GM20431 (cell line): ENCODE data around the gene TRIP13.
"Not testable (repeated sequence)": the region's sequence is repeated elsewhere in the genome, so short reads cannot be mapped to it uniquely, and the experiment has no call there.

Source experiments
- in situ Hi-C: fragments of 300-500 bp; cut with MseI, MboI; formaldehyde crosslinking; loops from one replicate; pipeline ENCODE4 v1.15.0; 2020; ENCODE audit warnings: low sequenced_read_pairs; ENCODE audit not compliant: unreplicated experiment

The TRIP13 gene

DNA sequence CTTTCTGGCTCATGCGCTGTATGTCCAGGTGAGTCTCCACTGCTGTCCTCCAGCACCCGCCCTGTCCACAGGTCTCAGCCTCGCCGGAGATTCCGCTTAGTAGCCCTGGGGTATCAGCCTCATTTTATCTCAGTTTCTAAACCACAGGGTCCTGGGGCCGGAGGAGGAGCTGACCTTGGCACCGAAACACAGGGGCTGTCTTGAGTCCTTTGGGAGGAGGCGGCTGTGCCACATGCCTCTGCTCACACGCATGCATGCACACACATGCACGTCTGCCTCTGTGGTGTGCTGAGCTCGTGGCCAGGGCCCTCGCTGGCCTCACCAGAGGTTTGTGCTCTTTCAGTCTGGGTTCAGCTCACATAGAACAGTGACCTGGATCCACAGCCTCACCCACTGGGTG is 23.3 kb downstream of the TRIP13 start:
- in situ Hi-C loops, result no loop called here

GRCh38 chr5:916441-917293 is 24.0 kb downstream of the TRIP13 start:
- in situ Hi-C loops, result no loop called here

GRCh38 chr5:918717-919116 is 26.0 kb downstream of the TRIP13 start:
- in situ Hi-C loops, result not testable (repeated sequence)

DNA sequence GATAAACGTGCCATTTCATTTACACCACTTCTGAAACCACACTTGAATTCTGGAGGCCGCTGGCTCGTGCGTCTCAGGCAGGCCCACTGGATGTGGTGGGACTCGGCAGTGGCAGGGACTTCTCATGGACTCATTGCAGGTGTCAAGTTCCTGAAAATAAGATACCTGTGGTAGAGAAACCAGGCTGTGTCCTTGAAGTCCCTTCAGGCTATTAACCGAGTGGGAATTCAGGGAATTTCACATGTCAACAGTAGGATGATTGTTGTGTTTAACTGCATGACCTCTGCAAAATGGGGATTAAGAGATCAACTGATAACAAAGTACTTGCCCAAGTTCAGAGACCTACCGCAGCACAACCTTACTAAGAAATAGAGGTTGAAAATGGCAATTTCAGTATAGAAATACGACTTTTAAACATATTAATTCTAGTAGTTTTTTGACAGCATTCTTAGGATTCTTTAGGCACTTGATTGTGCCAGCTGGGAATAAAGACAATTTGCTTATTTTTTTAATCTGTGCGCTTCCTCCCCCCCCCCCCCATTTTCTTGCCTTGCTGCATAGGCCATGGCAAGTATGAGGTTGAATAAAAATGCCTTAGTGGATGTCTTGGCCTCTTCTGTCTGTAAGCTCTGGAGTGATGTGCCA is 26.8 kb downstream of the TRIP13 start:
- in situ Hi-C loops, result no loop called here

- in situ Hi-C loops, result no loop called here
Measured at GRCh38 chr5:920321-920720, 27.6 kb downstream of the TRIP13 start.

- in situ Hi-C loops, result no loop called here
Measured at GRCh38 chr5:921456-922435, 29.1 kb downstream of the TRIP13 start.

- in situ Hi-C loops, result no loop called here
Measured at GRCh38 chr5:922436-923280, 30.0 kb downstream of the TRIP13 start.

GRCh38 chr5:923281-923873 is 30.7 kb downstream of the TRIP13 start:
- in situ Hi-C loops, result no loop called here

GRCh38 chr5:926417-927171 is 33.9 kb downstream of the TRIP13 start:
- in situ Hi-C loops, result loop anchor here (25.0 kb wide), 1 partner anchor 211 kb away; no protein-coding TSS in a partner anchor

DNA sequence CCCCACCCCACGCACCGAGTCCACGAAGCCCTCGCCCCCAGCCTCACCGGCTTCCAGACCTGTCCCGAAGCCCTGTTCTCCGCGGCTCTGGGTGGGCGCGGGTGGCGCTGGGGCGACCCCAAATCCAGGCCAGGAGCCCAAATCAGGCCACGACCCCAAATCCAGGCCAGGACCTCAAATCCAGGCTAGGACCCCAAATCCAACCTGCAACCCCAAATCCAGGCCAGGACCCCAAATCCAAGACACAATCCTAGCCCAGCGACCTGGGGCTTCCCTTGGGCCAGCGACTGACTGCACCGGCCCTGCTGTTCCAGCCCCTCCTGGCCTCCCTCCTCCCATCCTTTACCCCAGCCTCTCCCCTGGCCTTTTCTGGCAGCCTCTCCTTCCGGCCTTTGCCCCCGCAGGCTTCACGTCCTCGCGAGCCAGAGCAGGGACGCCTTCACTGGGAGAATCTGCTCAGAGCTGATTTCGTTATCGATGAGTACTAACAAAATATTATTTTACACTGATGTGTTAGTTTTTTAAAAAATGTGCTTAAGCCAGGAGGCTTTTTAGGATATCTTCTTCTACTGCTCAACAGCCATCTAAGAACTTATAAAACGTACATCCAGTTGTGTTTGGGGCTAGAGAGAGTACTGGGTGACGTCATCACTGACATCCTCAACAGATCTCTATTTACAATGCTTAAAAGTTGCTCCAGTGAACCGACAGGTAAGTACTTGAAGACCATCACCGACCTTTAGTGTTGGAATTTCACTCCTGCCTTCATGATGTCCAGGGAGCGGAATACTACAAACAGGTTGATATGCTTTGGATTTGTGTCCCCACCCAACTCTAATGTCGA is 34.7 kb downstream of the TRIP13 start:
- in situ Hi-C loops, result loop anchor here (25.0 kb wide), 1 partner anchor 210 kb away; no protein-coding TSS in a partner anchor

DNA sequence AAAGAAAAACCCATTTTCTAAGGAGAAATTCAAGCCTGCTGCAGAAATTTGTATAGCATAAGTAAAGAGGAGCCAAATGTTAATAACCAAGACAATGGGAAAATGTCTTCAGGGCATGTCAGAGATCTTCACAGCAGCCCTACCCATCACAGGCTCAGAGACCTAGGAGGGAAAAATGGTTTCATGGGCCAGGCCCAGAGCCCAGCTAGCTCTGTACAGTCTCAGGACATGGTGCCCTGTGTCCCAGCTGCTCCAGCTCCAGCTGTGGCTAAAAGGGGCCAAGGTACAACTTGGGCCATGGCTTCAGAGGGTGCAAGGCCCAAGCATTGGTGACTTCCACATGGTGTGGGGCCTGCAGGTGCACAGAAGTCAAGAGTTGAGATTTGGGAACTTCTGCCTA is 36.5 kb downstream of the TRIP13 start:
- in situ Hi-C loops, result loop anchor here (25.0 kb wide), 1 partner anchor 208 kb away; no protein-coding TSS in a partner anchor

- in situ Hi-C loops, result loop anchor here (25.0 kb wide), 1 partner anchor 208 kb away; no protein-coding TSS in a partner anchor
Measured at GRCh38 chr5:929596-929995, 36.9 kb downstream of the TRIP13 start.

- in situ Hi-C loops, result loop anchor here (25.0 kb wide), 1 partner anchor 206 kb away; no protein-coding TSS in a partner anchor
Measured at GRCh38 chr5:930866-931265, 38.2 kb downstream of the TRIP13 start.

DNA sequence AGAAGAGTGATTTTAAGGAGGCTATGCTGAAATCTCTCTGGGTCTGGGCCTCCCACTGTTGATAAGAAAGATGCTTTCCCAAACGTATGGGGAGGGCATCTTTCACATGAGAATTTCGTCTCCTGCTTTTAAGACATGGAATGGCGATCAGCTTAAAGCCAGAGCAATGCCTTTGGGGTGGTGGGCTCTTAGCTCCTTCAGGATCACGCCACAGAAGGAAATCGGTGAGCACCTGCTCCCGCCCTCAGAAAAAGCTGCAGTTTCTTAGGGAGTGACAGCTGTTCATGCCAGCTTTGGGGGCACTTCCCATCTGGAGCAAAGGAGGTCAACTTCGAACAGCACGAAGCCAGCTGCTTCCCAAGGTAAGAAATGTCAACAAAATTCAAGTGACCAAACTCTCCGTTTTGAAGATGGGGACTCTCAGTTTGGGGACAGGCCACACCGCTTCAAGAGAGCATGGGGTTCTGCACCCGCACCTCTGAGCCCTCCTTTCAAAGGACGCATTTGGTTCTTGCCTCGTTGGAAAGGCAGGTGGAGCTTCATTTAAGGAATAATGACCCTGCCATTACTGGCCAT is 39.0 kb downstream of the TRIP13 start:
- in situ Hi-C loops, result loop anchor here (25.0 kb wide), 1 partner anchor 206 kb away; no protein-coding TSS in a partner anchor

- in situ Hi-C loops, result loop anchor here (25.0 kb wide), 1 partner anchor 205 kb away; no protein-coding TSS in a partner anchor
Measured at GRCh38 chr5:932151-932627, 39.5 kb downstream of the TRIP13 start.

- in situ Hi-C loops, result loop anchor here (25.0 kb wide), 1 partner anchor 205 kb away; no protein-coding TSS in a partner anchor
Measured at GRCh38 chr5:932628-933250, 40.1 kb downstream of the TRIP13 start.
